CD4-positive, alpha-beta memory T cell (primary cell): ENCODE results near the gene TULP1. TPM values are rescaled to one million over a fixed set of nuclear protein-coding genes. Genes with fewer than 3 reads are reported as not detected.
A peak's percentile ranks its signal among the peaks of the same experiment; 100 is the strongest.

Experiments used
- CTCF ChIA-PET: fragments of 350-600 bp; sonication (Branson Sonifier 250); formaldehyde crosslinking; loops from one replicate; lab custom pipeline; 2021; ENCODE audit warnings: inconsistent platforms; ENCODE audit not compliant: partially characterized antibody; lab: Charles Lee
- POLR2A ChIA-PET: fragments of 350-600 bp; sonication (Branson Sonifier 250); formaldehyde crosslinking; loops from one replicate; lab custom pipeline; 2021; ENCODE audit not compliant: partially characterized antibody; lab: Charles Lee
- DNase-seq, 5 donors: peaks; one replicate each; pipeline versions ENCODE4 v3.0.0 to v3.0.0-alpha.2; 2020 to 2022; ENCODE audit warnings: mixed read lengths in 1 of 5
- H3K27ac ChIP-seq: one replicate; pipeline ENCODE4 v1.7.0; 2013; ENCODE audit warnings: low read depth, low read length
- H3K27me3 ChIP-seq: 2 replicates; pipeline ENCODE4 v1.7.0; 2013; ENCODE audit warnings: mild to moderate bottlenecking, low read length, moderate library complexity; ENCODE audit not compliant: insufficient read depth
- H3K36me3 ChIP-seq: 2 replicates; pipeline ENCODE4 v1.7.0; 2013; ENCODE audit warnings: mild to moderate bottlenecking, low read length, moderate library complexity; ENCODE audit not compliant: insufficient read depth
- H3K4me1 ChIP-seq: 2 replicates; pipeline ENCODE4 v1.7.0; 2013; ENCODE audit warnings: mild to moderate bottlenecking, low read length, moderate library complexity; ENCODE audit not compliant: insufficient read depth
- H3K4me3 ChIP-seq, 2 donors: one replicate each; pipeline ENCODE4 v1.7.0; 2013; ENCODE audit warnings: low read length in 2 of 2, mild to moderate bottlenecking in 1 of 2
- H3K9me3 ChIP-seq, 2 donors: one replicate each; pipeline ENCODE4 v1.7.0; 2013; ENCODE audit warnings: low read length in 2 of 2, control low read depth in 1 of 2; ENCODE audit not compliant: control insufficient read depth in 1 of 2
- H3K27ac Mint-ChIP-seq, 7 donors: one replicate each; pipeline ENCODE4 v1.8.0; 2020 to 2021; ENCODE audit warnings: mixed read lengths in 7 of 7, mild to moderate bottlenecking in 6 of 7, inconsistent platforms in 3 of 7, moderate library complexity in 3 of 7
- H3K27me3 Mint-ChIP-seq, 2 donors: one replicate each; pipeline ENCODE4 v1.8.0; 2020 to 2021; ENCODE audit warnings: mixed read lengths in 2 of 2
- H3K36me3 Mint-ChIP-seq, 2 donors: one replicate each; pipeline ENCODE4 v1.8.0; 2020 to 2021; ENCODE audit warnings: mixed read lengths in 2 of 2, inconsistent platforms in 1 of 2, mild to moderate bottlenecking in 1 of 2
- H3K4me1 Mint-ChIP-seq, 4 donors: one replicate each; pipeline ENCODE4 v1.8.0; 2020 to 2021; ENCODE audit warnings: mixed read lengths in 4 of 4, mild to moderate bottlenecking in 1 of 4
- H3K4me3 Mint-ChIP-seq, 8 donors: one replicate each; pipeline ENCODE4 v1.8.0; 2020 to 2021; ENCODE audit warnings: mixed read lengths in 8 of 8, mild to moderate bottlenecking in 7 of 8, moderate library complexity in 6 of 8, inconsistent platforms in 3 of 8
- H3K9me3 Mint-ChIP-seq, 8 donors: one replicate each; pipeline ENCODE4 v1.8.0; 2020 to 2021; ENCODE audit warnings: mixed read lengths in 8 of 8, mild to moderate bottlenecking in 5 of 8, inconsistent platforms in 3 of 8, moderate library complexity in 1 of 8
- intact Hi-C: fragments of 100-400 bp; cut with micrococcal nuclease; formaldehyde crosslinking; loops from one replicate; pipeline ENCODE4 v1.15.1; 2023
- polyA plus RNA-seq, 2 donors: library from polyadenylated mRNA; unstranded; fragments of 300-500 nt; fragmentation: Illumina TruSeq; gene quantifications; one replicate each; pipeline ENCODE4 v1.2.3, GENCODE V29; 2021
- total RNA-seq, 2 experiments: library from RNA; stranded (reverse); gene quantifications; one replicate each; pipeline ENCODE4 v1.2.3, GENCODE V29; 2021

TULP1 gene
- total and polyA plus RNA-seq, 4 experiments from 2014 or later: not detected

DNA sequence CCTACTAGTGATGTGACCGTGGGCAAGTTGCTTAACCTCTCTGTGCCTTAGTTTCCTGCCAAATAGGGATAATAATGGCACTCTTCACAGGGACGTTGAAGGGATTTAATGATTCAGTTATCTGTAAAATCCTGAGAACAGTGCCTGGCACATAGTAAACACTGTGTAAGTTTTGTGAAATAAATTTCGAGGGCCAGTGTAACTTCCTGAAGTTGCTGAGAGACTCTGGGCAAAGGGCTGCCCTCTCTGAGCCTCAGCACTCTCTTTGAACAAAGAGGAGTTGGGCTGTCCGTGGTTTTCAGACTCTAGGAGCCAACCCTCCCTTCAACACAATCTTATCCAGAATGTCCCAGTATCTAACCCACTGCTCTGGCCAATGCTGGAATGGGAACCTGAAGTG, 13.3 kb downstream of the TULP1 start:
- peaks cover 0 to 1% (median 0%) of the 10 kb centered on the region in 8 donors for H3K9me3 Mint-ChIP-seq
- intact Hi-C loops: no loop called here
- peaks cover 10% of the 10 kb centered on the region for H3K4me1 ChIP-seq
- H3K27me3 ChIP-seq: no peaks in the 10 kb centered on the region
- H3K9me3 ChIP-seq: no peaks in the 10 kb centered on the region
- peaks cover 6 to 25% (median 9%) of the 10 kb centered on the region in 4 donors for H3K4me1 Mint-ChIP-seq
- H3K27ac Mint-ChIP-seq: peak overlapping the region in 1 of 7 donors; percentile 9
- CTCF ChIA-PET: no interaction called here
- peaks cover 9 to 22% of the 10 kb centered on the region in 2 donors for H3K27me3 Mint-ChIP-seq
- H3K36me3 ChIP-seq: no peaks in the 10 kb centered on the region
- no peak for DNase-seq
- H3K36me3 Mint-ChIP-seq: no peaks in the 10 kb centered on the region
- POLR2A ChIA-PET: interaction anchor here (1.2 kb wide), 1 partner anchor 155 kb away, joined by 3 read pairs; no protein-coding TSS in a partner anchor
- H3K4me3 ChIP-seq: no peak overlapping the region
- peak overlapping the region in 3 of 8 donors; percentile 19 to 43 (median 23) for H3K4me3 Mint-ChIP-seq
- no peak overlapping the region for H3K27ac ChIP-seq

DNA sequence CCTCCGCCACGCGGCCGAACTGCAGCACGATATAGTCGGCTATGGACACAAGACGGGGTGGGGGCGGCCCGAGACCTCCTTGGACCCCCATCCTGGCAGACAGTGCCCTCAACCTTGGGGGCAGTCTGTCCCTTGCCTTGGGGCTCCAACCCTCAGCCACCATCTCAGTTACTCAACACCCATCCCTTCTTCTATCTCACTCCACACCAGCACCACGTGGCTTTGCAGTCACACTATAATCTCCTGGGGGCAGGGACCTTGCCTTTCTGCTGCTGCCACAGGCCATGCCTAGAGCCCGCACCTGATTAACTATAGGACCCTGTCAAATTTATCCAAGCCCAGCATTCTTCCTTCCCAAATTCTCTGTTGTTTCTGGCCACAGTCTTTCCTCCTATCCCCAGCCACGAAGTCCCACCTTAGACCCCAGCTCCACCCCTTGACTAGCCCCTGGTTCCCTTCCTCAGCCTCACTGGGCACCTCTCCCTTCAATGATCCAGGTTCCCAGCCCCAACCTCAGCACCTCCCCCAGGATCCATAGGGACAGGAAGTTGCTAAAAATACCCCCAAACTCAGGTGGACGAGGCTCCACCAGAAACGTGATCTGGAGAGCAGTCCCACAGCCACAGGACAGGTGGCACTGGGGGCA, 14.2 kb downstream of the TULP1 start:
- H3K4me3 ChIP-seq: no peak overlapping the region
- peak overlapping the region in 6 of 7 donors; percentile 22 to 79 (median 64) for H3K27ac Mint-ChIP-seq
- H3K27me3 ChIP-seq: no peaks in the 10 kb centered on the region
- H3K4me1 Mint-ChIP-seq: peaks cover 10 to 32% (median 14%) of the 10 kb centered on the region in 4 donors
- H3K4me1 ChIP-seq: peaks cover 10% of the 10 kb centered on the region
- intact Hi-C loops: no loop called here
- ChIA-PET POLR2A (interaction anchor here (1.0 to 2.8 kb wide), 7 partner anchors 16 to 239 kb away, joined by 3 to 15 read pairs (median 3); partner anchors contain the start of gene RPL10A), CTCF (interaction anchor here (0.7 kb wide), 1 partner anchor 157 kb away, joined by 3 read pairs; no protein-coding TSS in a partner anchor)
- H3K9me3 Mint-ChIP-seq: peaks cover 0 to 1% (median 0%) of the 10 kb centered on the region in 8 donors
- no peak overlapping the region for H3K27ac ChIP-seq
- H3K4me3 Mint-ChIP-seq: peak overlapping the region; percentile 72 to 85 (median 82)
- no peaks in the 10 kb centered on the region for H3K9me3 ChIP-seq
- H3K36me3 Mint-ChIP-seq: no peaks in the 10 kb centered on the region
- H3K27me3 Mint-ChIP-seq: peaks cover 9 to 22% of the 10 kb centered on the region in 2 donors
- DNase-seq: no peak
- H3K36me3 ChIP-seq: no peaks in the 10 kb centered on the region

GRCh38 chr6:35497571-35498421, 14.9 kb downstream of the TULP1 start:
- CTCF ChIA-PET: interaction anchor here (0.7 kb wide), 2 partner anchors 25 to 156 kb away, joined by 3 read pairs; no protein-coding TSS in a partner anchor

DNA sequence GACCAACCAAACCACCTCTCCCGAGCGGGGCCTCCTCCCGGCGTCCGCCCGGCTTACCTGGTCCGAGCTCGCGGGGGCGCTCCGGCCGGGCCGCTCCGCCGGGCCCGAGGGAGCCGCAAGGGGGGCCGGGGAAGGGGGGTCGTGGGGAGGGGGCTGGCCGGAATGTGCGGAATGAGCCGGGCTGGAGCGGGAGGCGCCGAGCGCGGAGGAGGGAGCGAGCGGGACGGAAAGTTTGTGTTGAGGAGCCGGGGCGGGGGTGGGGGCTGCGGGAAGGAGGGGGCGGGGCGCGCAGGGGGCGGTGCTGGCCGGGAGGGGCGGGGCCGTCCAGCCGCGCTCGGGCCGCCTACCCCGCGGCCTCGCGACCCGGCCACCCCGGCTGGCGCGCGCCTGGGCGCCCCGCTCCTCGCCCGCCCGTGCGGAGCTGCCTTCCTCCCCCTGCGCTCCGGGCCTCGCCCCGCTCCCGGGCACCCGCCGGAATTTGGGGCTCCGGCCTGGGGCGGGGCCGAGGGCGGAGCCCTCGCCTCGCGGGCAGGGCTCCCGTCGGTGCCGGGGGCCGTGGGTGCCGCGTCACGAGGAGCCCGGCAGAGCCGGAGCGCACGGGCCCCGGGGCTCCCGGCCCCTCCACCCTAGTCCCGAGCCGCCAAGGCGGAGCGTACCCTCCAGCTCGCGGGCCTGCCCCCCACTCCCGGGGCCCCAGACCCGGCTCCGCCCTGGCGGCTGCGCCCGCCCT, 15.7 kb downstream of the TULP1 start, which contains the start of gene TEAD3:
Gene TEAD3, minus strand, starts transcription at position 239 of the 730 bp plus-strand sequence.
- Histone ChIP-seq H3K4me1 (peaks cover 10% of the 10 kb centered on the region), H3K27ac (peak within 1 kb of the TSS; percentile 43), H3K4me3 (peak within 1 kb of the TSS in 1 of 2 donors; percentile 59), H3K9me3 (no peaks in the 10 kb centered on the region), H3K27me3 (no peaks in the 10 kb centered on the region), H3K36me3 (no peaks in the 10 kb centered on the region)
- Mint-ChIP-seq H3K4me3 (peak within 1 kb of the TSS; percentile 72 to 85 (median 82)), H3K4me1 (peaks cover 10 to 37% (median 17%) of the 10 kb centered on the region in 4 donors), H3K9me3 (no peaks in the 10 kb centered on the region), H3K27ac (peak within 1 kb of the TSS in 4 of 7 donors; percentile 9 to 70 (median 42)), H3K27me3 (peaks cover 7 to 18% of the 10 kb centered on the region in 2 donors), H3K36me3 (no peaks in the 10 kb centered on the region)
- CTCF ChIA-PET: interaction anchor here (0.7 kb wide), 1 partner anchor 25 kb away, joined by 3 read pairs; no protein-coding TSS in a partner anchor
- intact Hi-C loops: loop anchor here (1.0 kb wide), 1 partner anchor 29 kb away; the partner anchor contains the start of gene RPL10A
- POLR2A ChIA-PET: interaction anchor here (1.0 to 2.8 kb wide), 8 partner anchors 23 to 238 kb away, joined by 3 to 15 read pairs (median 4); partner anchors contain the start of genes FANCE and RPL10A
- peak; percentile 48 to 68 (median 52) for DNase-seq

More at GRCh38 chr6:35497571-35498421, 14.9 kb downstream of the TULP1 start:
- peaks cover 10 to 37% (median 15%) of the 10 kb centered on the region in 4 donors for H3K4me1 Mint-ChIP-seq
- H3K4me3 Mint-ChIP-seq: peak overlapping the region; percentile 72 to 85 (median 82)
- no peaks in the 10 kb centered on the region for H3K36me3 Mint-ChIP-seq
- intact Hi-C loops: loop anchor here (1.0 kb wide), 1 partner anchor 29 kb away; the partner anchor contains the start of gene RPL10A
- peaks cover 0 to 1% (median 0%) of the 10 kb centered on the region in 8 donors for H3K9me3 Mint-ChIP-seq
- H3K36me3 ChIP-seq: no peaks in the 10 kb centered on the region
- peaks cover 9 to 18% of the 10 kb centered on the region in 2 donors for H3K27me3 Mint-ChIP-seq
- H3K9me3 ChIP-seq: no peaks in the 10 kb centered on the region
- peak; percentile 25 to 56 (median 37) for DNase-seq
- H3K27ac Mint-ChIP-seq: peak overlapping the region in 3 of 7 donors; percentile 9 to 70 (median 55)
- POLR2A ChIA-PET: interaction anchor here (1.0 to 2.8 kb wide), 9 partner anchors 17 to 239 kb away, joined by 3 to 15 read pairs (median 3); partner anchors contain the start of genes FANCE and RPL10A
- H3K27ac ChIP-seq: peak overlapping the region; percentile 43
- H3K4me1 ChIP-seq: peaks cover 10% of the 10 kb centered on the region
- peak overlapping the region in 1 of 2 donors; percentile 59 for H3K4me3 ChIP-seq
- H3K27me3 ChIP-seq: no peaks in the 10 kb centered on the region

DNA sequence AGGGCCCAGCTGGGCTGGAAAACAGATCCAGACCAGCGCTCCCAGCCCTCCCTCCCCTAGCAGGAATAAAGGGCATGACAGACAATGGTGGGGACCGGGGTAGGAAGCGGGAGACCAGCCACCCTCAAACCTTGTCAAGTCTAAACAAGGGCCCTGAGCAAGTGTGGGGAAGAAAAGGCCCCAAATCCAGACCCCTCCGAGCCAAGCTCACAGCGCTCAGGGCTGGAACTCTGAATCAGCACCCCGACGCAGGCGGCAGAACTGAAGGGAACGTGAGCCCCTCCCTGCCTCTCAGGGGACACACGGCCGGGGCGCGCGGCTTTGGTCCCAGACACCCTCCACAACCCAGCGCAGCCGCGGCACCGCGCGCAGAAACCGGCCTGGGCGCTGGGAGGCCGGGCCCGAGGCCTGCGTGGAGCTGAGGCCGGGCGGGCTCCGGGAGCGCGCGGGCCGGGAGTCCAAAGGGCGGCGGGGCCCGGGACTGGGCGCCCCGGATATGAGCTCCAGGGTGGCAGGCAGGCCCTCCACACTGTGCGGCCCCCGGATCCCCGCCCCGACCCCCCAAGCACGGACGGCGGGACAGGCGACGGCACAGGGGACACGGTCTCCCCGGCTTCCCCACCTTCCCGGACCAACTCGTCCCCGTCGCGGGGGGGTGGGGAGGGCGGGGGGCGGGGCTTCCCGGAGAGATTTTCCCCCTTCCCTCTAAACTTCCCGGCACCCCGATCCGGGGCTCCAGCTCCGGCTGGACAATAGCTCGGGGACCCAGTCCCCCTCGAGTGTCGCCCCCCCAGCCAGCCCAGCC, 16.5 kb downstream of the TULP1 start:
- H3K27ac Mint-ChIP-seq: peak overlapping the region in 1 of 7 donors; percentile 30
- ChIA-PET POLR2A (interaction anchor here (1.0 to 2.8 kb wide), 6 partner anchors 23 to 237 kb away, joined by 3 to 15 read pairs (median 6); partner anchors contain the start of genes FANCE and RPL10A), CTCF (interaction anchor here (0.8 kb wide), 1 partner anchor 27 kb away, joined by 3 read pairs; no protein-coding TSS in a partner anchor)
- Histone ChIP-seq H3K36me3 (no peaks in the 10 kb centered on the region), H3K27ac (no peak overlapping the region), H3K4me3 (no peak overlapping the region), H3K27me3 (no peaks in the 10 kb centered on the region), H3K9me3 (no peaks in the 10 kb centered on the region), H3K4me1 (peaks cover 10% of the 10 kb centered on the region)
- no peaks in the 10 kb centered on the region for H3K36me3 Mint-ChIP-seq
- H3K4me3 Mint-ChIP-seq: peak overlapping the region; percentile 70 to 84 (median 80)
- no peaks in the 10 kb centered on the region for H3K9me3 Mint-ChIP-seq
- intact Hi-C loops: no loop called here
- peaks cover 10 to 37% (median 17%) of the 10 kb centered on the region in 4 donors for H3K4me1 Mint-ChIP-seq
- H3K27me3 Mint-ChIP-seq: peaks cover 6 to 14% of the 10 kb centered on the region in 2 donors
- no peak for DNase-seq
